Stimulated activated CD4-positive, alpha-beta T cell treated with anti-CD3 and anti-CD28 coated beads, Interleukin-4, amount 100 ng/mL, for 1 hour (primary cell): Measurements from ENCODE around the gene PTPN13.

Experiments used
- DNase-seq: peaks from one replicate; pipeline ENCODE4 v3.0.0-alpha.2; 2020

PTPN13 gene

GRCh38 chr4:86730310-86730709 lies 136.2 kb downstream of the PTPN13 start:
- no peak for DNase-seq

GRCh38 chr4:86737244-86737643 lies 143.1 kb downstream of the PTPN13 start:
- DNase-seq: no peak

- no peak for DNase-seq
Observed at GRCh38 chr4:86741846-86742245, 147.7 kb downstream of the PTPN13 start.

- no peak for DNase-seq
Observed at GRCh38 chr4:86744570-86744969, 150.5 kb downstream of the PTPN13 start.

DNA sequence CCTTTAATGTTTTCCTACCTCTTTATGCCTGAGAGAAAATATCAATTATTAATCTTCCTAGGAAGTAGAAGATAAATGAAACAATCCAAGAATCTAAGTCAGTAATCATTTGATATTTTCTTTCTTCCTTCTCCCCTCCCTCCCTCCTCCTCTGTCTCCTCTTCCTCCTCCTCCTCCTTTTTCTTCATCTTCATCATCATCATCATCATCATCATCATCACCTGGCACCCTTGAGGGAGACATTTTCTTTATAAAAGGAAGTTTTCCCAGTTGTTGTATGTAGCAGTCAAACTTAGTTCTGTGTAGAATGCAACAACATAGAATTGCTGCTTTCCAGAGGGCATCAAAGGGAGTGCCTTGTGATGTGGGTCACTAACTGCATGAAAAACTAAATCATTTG lies 155.0 kb downstream of the PTPN13 start:
- no peak for DNase-seq

DNA sequence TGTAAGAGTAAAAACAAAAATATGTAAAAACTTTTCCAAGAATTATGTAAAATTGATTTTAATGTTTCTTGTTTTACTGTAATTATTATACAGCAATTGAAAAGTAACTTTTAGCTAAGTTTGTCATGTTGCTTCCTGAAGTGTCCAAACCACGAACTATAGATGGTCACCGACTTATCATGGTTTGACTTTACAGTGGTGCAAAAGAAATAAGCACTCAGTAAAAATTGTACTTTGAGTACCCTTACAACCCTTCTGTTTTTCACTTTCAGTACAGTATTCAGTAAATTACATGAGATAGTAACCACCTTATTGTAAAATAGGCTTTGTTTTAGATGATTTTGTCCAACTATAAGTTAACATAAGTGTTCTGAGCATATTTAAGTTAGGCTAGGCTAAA lies 161.3 kb downstream of the PTPN13 start:
- no peak for DNase-seq

DNA sequence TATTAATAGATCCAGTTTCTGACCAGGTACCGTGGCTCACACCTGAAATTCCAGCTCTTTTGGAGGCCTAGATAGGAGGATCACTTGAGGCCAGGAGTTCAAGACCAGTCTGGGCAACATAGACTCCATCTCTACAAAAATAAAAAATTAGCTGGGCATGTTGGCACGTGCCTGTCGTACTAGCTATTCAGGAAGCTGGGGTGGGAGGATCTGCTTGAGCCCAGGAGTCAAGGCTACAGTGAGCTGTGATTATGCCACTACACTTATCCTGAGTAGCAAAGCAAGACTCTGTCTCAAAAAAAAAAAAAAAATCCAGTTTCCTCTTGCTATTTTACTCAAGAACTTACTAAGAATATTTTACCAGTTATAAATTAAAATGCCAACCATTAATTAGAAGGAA lies 163.4 kb downstream of the PTPN13 start:
- DNase-seq: no peak

DNA sequence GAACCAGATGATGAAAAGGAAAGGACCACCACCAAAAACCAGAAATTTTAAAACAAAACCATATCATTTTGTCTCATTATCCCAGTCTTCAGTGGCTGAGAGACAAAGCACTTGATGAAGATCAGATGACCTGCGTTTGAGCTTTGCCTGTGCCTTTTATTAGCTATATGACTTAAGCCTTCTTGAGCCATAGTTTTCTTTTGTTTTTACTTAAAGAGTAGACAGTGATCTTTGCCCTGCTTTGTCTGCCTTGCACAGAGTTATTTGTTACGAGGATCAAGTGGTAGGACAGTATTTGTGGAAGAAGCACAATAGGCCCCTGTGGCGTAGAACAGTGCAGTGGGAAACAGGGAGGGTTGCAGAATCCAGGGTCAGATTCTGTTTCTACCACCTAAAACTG lies 165.2 kb downstream of the PTPN13 start:
- DNase-seq: no peak

- no peak for DNase-seq
Observed at GRCh38 chr4:86762649-86763048, 168.5 kb downstream of the PTPN13 start.

DNA sequence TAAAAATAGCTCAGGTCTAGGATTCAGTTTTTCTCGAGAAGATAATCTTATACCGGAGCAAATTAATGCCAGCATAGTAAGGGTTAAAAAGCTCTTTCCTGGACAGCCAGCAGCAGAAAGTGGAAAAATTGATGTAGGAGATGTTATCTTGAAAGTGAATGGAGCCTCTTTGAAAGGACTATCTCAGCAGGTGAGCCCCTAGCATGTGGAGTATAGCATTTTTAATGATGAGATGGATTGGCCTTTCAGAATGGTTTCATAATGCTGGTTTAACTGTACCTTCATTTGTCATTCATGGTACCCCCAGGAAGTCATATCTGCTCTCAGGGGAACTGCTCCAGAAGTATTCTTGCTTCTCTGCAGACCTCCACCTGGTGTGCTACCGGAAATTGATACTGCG lies 175.7 kb downstream of the PTPN13 start:
- DNase-seq: no peak

- no peak for DNase-seq
Observed at GRCh38 chr4:86771141-86771540, 177.0 kb downstream of the PTPN13 start.

GRCh38 chr4:86775061-86775460 lies 180.9 kb downstream of the PTPN13 start:
- no peak for DNase-seq

- no peak for DNase-seq
Observed at GRCh38 chr4:86778175-86778574, 184.1 kb downstream of the PTPN13 start.

DNA sequence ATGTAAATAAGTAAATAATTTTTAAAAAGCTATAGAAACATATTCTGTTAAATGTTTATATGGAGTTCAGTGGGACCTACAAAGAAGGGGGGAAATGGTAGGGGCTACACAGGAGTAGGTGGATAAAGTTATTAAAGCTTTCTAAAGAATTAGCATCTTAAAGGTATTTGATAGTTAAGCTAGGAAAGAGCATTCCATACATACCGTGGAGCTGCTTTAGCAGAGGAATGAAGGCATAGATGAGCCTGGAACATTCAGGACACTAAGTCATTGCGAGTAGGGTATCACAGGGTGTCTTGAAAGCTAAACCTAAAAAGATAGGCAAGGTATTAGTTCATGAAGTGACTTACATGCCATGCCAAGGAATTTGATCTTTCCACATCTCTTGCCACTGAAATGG lies 194.7 kb downstream of the PTPN13 start:
- DNase-seq: no peak

GRCh38 chr4:86791126-86791525 lies 197.0 kb downstream of the PTPN13 start:
- DNase-seq: no peak

DNA sequence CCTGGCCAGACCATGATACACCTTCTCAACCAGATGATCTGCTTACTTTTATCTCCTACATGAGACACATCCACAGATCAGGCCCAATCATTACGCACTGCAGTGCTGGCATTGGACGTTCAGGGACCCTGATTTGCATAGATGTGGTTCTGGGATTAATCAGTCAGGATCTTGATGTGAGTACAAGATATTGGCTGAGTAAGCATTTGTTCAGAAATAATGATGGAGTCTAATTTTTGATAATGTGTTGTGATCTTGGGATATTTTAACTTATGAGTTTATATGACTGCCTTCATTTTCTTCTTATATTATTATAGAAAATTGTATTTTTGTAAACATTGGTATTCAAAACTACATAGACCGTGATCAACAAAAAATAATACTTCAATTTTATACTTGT lies 215.7 kb downstream of the PTPN13 start:
- DNase-seq: no peak

DNA sequence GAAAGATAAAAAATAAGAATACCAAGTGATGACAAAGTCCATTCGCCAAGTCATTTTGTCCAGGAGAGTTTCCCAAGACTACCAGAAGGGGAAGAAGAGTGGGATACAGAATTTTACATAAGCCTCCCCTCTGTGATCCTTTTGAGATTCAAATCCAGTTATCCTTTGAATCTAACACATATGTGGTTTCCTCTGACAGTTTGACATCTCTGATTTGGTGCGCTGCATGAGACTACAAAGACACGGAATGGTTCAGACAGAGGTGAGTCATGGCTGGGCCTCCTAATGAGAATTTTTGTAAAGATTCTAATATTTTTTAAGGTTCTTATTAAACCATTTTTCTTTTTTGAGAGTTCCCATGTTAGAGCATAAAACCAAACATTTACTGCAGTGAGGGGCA lies 216.7 kb downstream of the PTPN13 start:
- no peak for DNase-seq

GRCh38 chr4:86815653-86816052 lies 221.5 kb downstream of the PTPN13 start:
- DNase-seq: no peak

DNA sequence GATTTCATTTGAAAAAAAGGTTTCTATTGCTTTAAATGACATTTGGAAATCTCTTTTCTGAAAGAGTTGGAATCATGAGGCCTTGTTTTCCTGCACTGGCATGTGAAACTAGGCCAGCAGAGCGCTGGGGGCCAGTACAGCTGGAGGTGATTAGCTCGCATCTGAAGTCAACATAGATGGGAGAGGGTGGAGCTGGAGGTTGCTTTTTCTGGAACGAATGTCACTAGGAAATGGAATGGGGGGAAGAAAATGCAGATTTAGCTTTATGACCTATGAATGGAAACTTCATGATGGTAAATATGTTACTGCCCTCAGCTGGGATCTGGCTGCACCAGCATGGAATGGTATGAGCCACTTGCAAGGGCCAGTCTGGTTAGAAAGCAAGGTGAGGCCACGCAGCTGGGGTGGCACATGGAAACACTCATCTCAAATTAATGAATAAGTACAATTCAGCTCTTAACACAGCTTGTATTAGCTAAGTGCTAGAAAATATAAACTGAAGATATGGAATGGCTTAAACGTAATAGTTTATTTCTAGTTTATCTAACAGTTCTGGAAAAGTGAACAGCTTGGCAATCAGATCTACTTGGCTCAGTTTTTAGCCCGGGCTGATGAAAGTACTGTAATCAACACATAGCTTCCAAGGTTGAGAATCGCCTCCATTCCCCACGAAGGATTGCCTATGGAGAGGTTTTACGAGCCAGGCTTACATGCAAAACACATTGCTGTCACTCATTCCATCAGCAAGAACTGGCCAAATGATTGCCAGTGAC lies 222.6 kb downstream of the PTPN13 start:
- no peak for DNase-seq

DNA sequence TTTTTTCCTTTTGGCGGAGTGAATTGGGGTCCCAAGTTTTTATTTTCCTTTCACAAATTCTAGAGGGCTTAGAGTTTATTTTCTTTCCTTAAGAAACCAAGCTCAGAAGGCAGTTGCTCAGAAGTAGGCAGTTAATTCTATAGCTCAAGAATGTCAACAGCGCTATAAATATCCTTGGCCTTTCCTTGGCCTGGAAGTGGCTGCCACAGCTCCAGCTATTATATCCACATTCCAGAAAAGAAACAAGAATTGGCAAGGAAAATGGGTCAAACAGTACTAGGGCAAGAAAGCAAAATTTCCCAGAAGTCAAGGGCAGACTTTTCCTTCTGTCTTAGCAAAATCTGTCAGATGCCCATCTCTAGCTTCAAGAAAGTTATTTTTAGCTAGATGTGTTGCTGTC lies 224.1 kb downstream of the PTPN13 start:
- no peak for DNase-seq

DNA sequence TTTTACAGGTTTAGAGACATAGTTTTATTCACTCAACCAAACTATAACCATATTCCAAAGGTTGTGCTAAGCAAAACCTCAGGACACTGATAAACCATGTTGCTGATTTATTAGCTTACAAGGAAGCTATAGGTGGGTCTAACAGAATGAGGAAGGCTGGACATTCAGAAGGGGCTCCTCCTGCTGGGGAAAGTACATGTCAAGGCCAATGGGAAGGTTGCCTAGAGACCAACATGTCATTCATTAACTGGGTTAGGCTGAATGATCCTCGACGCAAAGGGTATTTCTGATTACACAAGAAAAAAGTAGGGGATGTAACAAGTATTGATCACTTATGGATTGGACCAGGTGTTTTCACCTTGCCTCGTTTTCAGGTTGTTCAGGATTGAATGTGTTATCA lies 224.7 kb downstream of the PTPN13 start:
- DNase-seq: no peak

DNA sequence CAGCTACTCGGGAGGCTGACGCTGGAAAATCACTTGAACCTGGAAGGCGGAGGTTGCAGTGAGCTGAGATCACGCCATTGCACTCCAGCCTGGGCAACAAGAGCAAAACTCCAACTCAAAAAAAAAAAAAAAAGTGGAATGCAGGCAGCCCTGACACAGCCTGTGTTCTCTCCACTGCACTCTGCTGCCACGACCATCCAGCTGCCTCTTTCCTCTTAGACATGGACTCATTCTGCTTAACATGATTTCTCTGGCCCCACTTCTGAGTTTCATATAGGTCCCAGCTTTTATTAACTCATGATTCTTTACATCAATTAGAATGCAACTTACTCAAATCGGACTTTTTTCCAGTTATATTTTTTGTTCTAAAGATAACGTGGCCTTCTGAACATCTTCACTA lies 225.4 kb downstream of the PTPN13 start:
- DNase-seq: no peak

- no peak for DNase-seq
Observed at GRCh38 chr4:86821151-86821550, 227.0 kb downstream of the PTPN13 start.

DNA sequence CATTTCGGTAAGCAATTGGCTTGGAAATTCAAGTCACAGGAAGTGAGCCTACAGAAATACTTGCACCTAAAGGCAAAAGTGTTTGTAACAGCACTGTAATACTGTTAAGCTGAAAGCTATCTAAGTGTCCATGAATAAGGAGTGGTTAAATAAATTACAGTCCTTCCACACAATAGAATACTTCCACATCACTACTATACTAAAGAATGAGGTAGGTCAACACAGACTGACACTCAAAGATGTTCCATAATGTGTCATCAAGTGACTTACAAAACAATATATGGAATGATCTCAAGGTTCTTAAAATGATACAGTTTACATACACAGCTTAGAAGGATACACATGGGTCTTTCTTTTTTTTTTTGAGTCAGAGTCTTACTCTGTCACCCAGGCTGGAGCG lies 228.0 kb downstream of the PTPN13 start:
- DNase-seq: no peak

GRCh38 chr4:86825511-86825910 lies 231.4 kb downstream of the PTPN13 start:
- DNase-seq: no peak
